ENCODE measurements around the gene PRSS53.

The PRSS53 gene

GRCh38 chr16:31036691-31037090 is 52.1 kb downstream of the PRSS53 start:
- FAIRE-seq, result no peak

DNA sequence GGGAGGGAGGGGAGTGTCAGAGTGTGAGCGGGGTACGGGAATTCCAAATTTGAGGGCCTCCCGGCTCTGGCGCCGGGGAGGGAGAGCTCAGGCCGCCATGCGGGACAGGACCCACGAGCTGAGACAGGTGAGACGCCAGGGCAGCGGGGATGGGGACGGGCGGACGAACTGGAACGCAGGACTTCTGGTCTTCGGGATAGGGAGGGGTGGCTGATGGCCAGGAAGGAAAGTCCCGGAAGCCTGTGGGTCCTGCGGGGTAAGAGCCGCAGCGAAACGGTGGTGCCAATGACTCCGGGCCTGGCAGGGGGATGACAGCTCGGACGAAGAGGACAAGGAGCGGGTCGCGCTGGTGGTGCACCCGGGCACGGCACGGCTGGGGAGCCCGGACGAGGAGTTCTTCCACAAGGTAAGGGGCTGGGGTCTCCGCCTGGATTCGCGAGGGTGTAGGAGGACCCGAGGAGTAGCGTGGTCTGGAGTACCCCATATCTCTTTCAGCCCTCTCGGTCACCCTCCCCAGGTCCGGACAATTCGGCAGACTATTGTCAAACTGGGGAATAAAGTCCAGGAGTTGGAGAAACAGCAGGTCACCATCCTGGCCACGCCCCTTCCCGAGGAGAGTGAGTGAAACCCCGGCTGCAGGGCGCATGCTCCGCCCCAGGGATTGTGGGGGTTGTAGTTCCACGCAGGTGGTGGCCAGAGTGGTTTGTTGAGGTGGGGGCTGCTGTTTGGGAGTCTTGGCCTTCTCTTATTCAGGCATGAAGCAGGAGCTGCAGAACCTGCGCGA is 54.8 kb downstream of the PRSS53 start:
- FAIRE-seq, result no peak

All from G401.6 (cell line).